PC-3 (cell line): Measurements from ENCODE around the gene ENOX2. TPM values are rescaled to one million over a fixed set of nuclear protein-coding genes. Genes with fewer than 3 reads are reported as not detected.

Source experiments
- ATAC-seq: fragments of 200-7000 bp; cut with Tn5 transposase; 2 replicates; pipeline ENCODE4 v1.9.1; 2020; ENCODE audit warnings: mild to moderate bottlenecking, moderate library complexity
- BruUV-seq: library from RNA; stranded (reverse); fragments of 400-500 nt; replicated peaks from 2 replicates; lab custom pipeline; 2021; lab: Mats Ljungman, UMichigan
- CTCF ChIA-PET: fragments of 300-600 bp; sonication (Branson Sonifier 250); formaldehyde crosslinking; loops from one replicate; lab custom pipeline; 2022; ENCODE audit warnings: antibody characterized with exemption; lab: Charles Lee
- POLR2A ChIA-PET: fragments of 300-600 bp; sonication (Branson Sonifier 250); formaldehyde crosslinking; loops from one replicate; lab custom pipeline; 2022; ENCODE audit warnings: antibody characterized with exemption; ENCODE audit not compliant: unreplicated experiment; lab: Charles Lee
- DNase-seq: peaks from one replicate; pipeline ENCODE4 v3.0.0-alpha.2; 2015
- H2AFZ ChIP-seq: fragments of 300-600 bp; sonication (generic); 2 replicates; pipeline ENCODE4 v1.6.0; 2016; ENCODE audit warnings: antibody characterized with exemption, low read length
- H3F3A ChIP-seq: fragments of 300-600 bp; sonication (generic); one replicate; pipeline ENCODE4 v1.6.0; 2017; ENCODE audit warnings: antibody characterized with exemption, low read length, control low read depth, mild to moderate bottlenecking; ENCODE audit not compliant: unreplicated experiment
- H3K27ac ChIP-seq: fragments of 300-600 bp; sonication (generic); 2 replicates; pipeline ENCODE4 v1.5.1; 2016; ENCODE audit warnings: mild to moderate bottlenecking, low read length
- H3K27me3 ChIP-seq: fragments of 300-600 bp; sonication (generic); 2 replicates; pipeline ENCODE4 v1.6.1; 2016; ENCODE audit warnings: low read length, mixed read lengths
- H3K36me3 ChIP-seq: fragments of 300-600 bp; sonication (generic); 2 replicates; pipeline ENCODE4 v1.6.1; 2016; ENCODE audit warnings: low read depth, mixed run types, low read length, mixed read lengths
- H3K4me1 ChIP-seq: fragments of 300-600 bp; sonication (generic); 2 replicates; pipeline ENCODE4 v1.5.1; 2016; ENCODE audit warnings: low read length; ENCODE audit not compliant: insufficient read depth
- H3K4me2 ChIP-seq: fragments of 300-600 bp; sonication (generic); 2 replicates; pipeline ENCODE4 v1.6.0; 2016; ENCODE audit warnings: low read length
- H3K4me3 ChIP-seq: fragments of 300-600 bp; sonication (generic); 2 replicates; pipeline ENCODE4 v1.5.1; 2016; ENCODE audit warnings: mild to moderate bottlenecking, low read length, mixed read lengths
- H3K79me2 ChIP-seq: fragments of 300-600 bp; sonication (generic); 2 replicates; pipeline ENCODE4 v1.6.1; 2017; ENCODE audit warnings: low read length, mixed read lengths
- H3K9ac ChIP-seq: fragments of 300-600 bp; sonication (generic); 2 replicates; pipeline ENCODE4 v1.6.0; 2016; ENCODE audit warnings: mild to moderate bottlenecking, low read length
- H3K9me2 ChIP-seq: fragments of 300-600 bp; sonication (generic); replicated peaks from 2 replicates; pipeline ENCODE4 v1.6.1; 2016; ENCODE audit warnings: mixed run types, low read length, mixed read lengths
- H3K9me3 ChIP-seq: fragments of 300-600 bp; sonication (generic); 2 replicates; pipeline ENCODE4 v1.6.1; 2016; ENCODE audit warnings: low read length, mixed read lengths
- H4K20me1 ChIP-seq: fragments of 300-600 bp; sonication (generic); 2 replicates; pipeline ENCODE4 v1.6.1; 2016; ENCODE audit warnings: low read length, mixed read lengths
- CTCF ChIP-seq: fragments of 300-600 bp; sonication (generic); conservative IDR thresholded peaks from 2 replicates; pipeline ENCODE4 v1.5.1; 2017; ENCODE audit warnings: antibody characterized with exemption, low read depth, mild to moderate bottlenecking, low read length
- EZH2 ChIP-seq: fragments of 300-600 bp; sonication (generic); IDR thresholded peaks from one replicate; pipeline ENCODE4 v1.6.1; 2017; ENCODE audit warnings: antibody characterized with exemption, mild to moderate bottlenecking, low read length; ENCODE audit not compliant: unreplicated experiment
- EZH2phosphoT487 ChIP-seq: fragments of 300-600 bp; sonication (generic); IDR thresholded peaks from 2 replicates; pipeline ENCODE4 v1.6.1; 2018; ENCODE audit warnings: mild to moderate bottlenecking, antibody characterized with exemption, low read length, borderline replicate concordance
- intact Hi-C: fragments of 100-400 bp; cut with micrococcal nuclease; formaldehyde crosslinking; loops from 2 replicates; pipeline ENCODE4 v1.9.0; 2023
- total RNA-seq: library from RNA; depleted of rRNA; stranded (reverse); fragments of >200 nt; gene quantifications from 2 replicates; pipeline ENCODE4 v1.2.3, GENCODE V29; 2014

ENOX2 gene
- total RNA-seq, 1 experiment from 2014 or later, result 11.8 TPM

DNA sequence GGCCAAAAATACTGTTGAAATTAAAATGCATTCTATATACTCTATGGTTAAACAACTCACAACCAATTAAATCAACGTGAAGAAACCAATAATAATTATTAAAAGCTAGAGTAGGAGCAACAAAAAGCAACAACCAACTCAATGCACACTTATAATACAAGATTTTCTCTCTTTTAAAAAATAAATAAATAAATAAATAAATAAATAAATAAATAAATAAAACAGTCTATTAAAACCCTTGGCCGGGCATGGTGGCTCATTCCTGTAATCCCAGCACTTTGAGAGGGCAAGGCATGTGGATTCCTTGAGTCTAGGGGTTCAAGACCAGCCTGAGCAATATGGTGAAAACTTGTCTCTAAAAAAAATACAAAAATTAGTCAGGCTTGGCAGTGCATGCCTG lies 62.7 kb downstream of the ENOX2 start:
- no peak for TF ChIP-seq CTCF
- no peak overlapping the region for H3K27ac ChIP-seq
- H3K27me3 ChIP-seq, result no peaks in the 10 kb centered on the region
- H2AFZ ChIP-seq, result no peak overlapping the region
- H4K20me1 ChIP-seq, result no peaks in the 10 kb centered on the region
- no peak for ATAC-seq
- intact Hi-C loops, result no loop called here
- no peak for DNase-seq
- no peaks in the 10 kb centered on the region for H3K9me3 ChIP-seq
- H3K4me2 ChIP-seq, result no peak overlapping the region
- ChIA-PET POLR2A (no interaction called here), CTCF (no interaction called here)
- no peaks in the 10 kb centered on the region for H3K9me2 ChIP-seq
- no peak overlapping the region for H3K9ac ChIP-seq
- no peaks in the 10 kb centered on the region for H3K79me2 ChIP-seq
- H3K4me3 ChIP-seq, result no peak overlapping the region
- no peaks in the 10 kb centered on the region for H3F3A ChIP-seq
- no peaks in the 10 kb centered on the region for H3K36me3 ChIP-seq
- no TSS peak for BruUV-seq
- H3K4me1 ChIP-seq, result no peaks in the 10 kb centered on the region

GRCh38 chrX:130836447-130836846 lies 66.6 kb downstream of the ENOX2 start:
- DNase-seq (no peak), ATAC-seq (no peak)
- CTCF ChIA-PET, result no interaction called here
- Histone ChIP-seq H3F3A (no peaks in the 10 kb centered on the region), H3K79me2 (no peaks in the 10 kb centered on the region), H3K4me2 (no peak overlapping the region), H3K27me3 (no peaks in the 10 kb centered on the region), H2AFZ (no peak overlapping the region), H3K4me3 (no peak overlapping the region), H3K9ac (no peak overlapping the region), H3K9me2 (no peaks in the 10 kb centered on the region), H3K36me3 (no peaks in the 10 kb centered on the region), H4K20me1 (no peaks in the 10 kb centered on the region), H3K9me3 (no peaks in the 10 kb centered on the region), H3K4me1 (no peaks in the 10 kb centered on the region), H3K27ac (no peak overlapping the region)
- no peak for TF ChIP-seq EZH2
- TF ChIP-seq EZH2phosphoT487, result no peak
- no peak for TF ChIP-seq CTCF
- POLR2A ChIA-PET, result no interaction called here
- no TSS peak for BruUV-seq
- intact Hi-C loops, result no loop called here

- ChIA-PET POLR2A (no interaction called here), CTCF (no interaction called here)
- Histone ChIP-seq H2AFZ (no peak overlapping the region), H3F3A (no peaks in the 10 kb centered on the region), H3K4me2 (no peak overlapping the region), H3K9me2 (no peaks in the 10 kb centered on the region), H3K79me2 (no peaks in the 10 kb centered on the region), H3K4me1 (no peaks in the 10 kb centered on the region), H3K4me3 (no peak overlapping the region), H3K27ac (no peak overlapping the region), H3K9ac (no peak overlapping the region), H3K36me3 (no peaks in the 10 kb centered on the region), H4K20me1 (no peaks in the 10 kb centered on the region), H3K27me3 (no peaks in the 10 kb centered on the region), H3K9me3 (no peaks in the 10 kb centered on the region)
- TF ChIP-seq EZH2phosphoT487, result no peak
- TF ChIP-seq CTCF, result no peak
- TF ChIP-seq EZH2, result no peak
- no TSS peak for BruUV-seq
- intact Hi-C loops, result no loop called here
- DNase-seq (no peak), ATAC-seq (no peak)
These were observed 68.2 kb downstream of the ENOX2 start for GRCh38 chrX:130834830-130835229.
